ENCODE measurements around the gene KRT25. TPM values are rescaled to one million over a fixed set of nuclear protein-coding genes. Genes with fewer than 3 reads are reported as not detected.

The KRT25 gene
- total RNA-seq, 6 experiments from 2014 or later = not detected

DNA sequence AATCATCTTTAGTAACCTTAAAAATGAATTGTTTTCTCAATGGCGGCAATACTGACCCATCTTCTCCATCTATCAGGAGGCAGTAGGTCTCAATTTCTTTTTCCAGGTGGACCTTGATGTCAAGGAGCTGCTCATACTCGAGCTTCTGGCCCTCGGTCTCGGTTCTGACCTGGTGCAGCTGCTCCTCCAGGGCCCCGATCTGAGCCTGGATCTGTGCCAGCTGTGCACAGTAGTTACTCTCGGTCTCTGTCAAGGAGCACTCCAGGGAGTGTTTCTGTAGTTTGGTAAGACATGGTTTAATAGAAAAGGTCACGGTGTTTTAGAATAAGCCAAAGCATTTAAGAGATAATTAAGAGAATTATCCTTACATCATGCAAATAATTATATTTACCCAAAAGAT lies 22.3 kb upstream of the KRT25 start:
- Mint-ChIP-seq H3K27me3 (ENCODE audit: insufficient read depth) (peaks cover 33% of the 10 kb centered on the region), H3K27ac (no peak overlapping the region), H3K36me3 (ENCODE audit: low read depth) (no peaks in the 10 kb centered on the region), H3K4me3 (no peak overlapping the region), H3K9me3 (no peaks in the 10 kb centered on the region), H3K4me1 (ENCODE audit: low read depth) (no peaks in the 10 kb centered on the region)
- no peak for DNase-seq
- TF ChIP-seq, protein P1, sequence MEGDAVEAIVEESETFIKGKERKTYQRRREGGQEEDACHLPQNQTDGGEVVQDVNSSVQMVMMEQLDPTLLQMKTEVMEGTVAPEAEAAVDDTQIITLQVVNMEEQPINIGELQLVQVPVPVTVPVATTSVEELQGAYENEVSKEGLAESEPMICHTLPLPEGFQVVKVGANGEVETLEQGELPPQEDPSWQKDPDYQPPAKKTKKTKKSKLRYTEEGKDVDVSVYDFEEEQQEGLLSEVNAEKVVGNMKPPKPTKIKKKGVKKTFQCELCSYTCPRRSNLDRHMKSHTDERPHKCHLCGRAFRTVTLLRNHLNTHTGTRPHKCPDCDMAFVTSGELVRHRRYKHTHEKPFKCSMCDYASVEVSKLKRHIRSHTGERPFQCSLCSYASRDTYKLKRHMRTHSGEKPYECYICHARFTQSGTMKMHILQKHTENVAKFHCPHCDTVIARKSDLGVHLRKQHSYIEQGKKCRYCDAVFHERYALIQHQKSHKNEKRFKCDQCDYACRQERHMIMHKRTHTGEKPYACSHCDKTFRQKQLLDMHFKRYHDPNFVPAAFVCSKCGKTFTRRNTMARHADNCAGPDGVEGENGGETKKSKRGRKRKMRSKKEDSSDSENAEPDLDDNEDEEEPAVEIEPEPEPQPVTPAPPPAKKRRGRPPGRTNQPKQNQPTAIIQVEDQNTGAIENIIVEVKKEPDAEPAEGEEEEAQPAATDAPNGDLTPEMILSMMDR (IDR thresholded peaks at IDR 0.05) = no peak

DNA sequence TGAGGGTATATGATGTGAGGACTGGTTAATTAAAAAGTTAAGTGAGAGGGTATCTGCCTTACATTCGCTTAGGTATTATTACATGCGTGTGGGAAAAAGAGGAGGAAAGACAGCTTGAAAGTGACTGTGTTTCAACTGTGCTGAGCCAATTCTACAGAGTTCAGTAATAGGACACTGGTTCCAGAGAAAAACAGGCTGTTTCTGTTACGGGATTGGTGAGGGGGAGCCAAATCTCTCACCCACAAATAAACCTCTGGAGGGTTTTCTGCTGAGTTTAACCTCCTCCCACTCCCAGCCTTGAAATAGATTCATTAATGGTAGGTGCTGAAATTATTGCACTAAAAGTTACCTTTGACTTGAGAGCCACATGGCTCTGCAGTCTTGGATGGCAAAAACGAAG lies 20.8 kb upstream of the KRT25 start:
- H3K36me3 Mint-ChIP-seq (ENCODE audit: low read depth) = no peaks in the 10 kb centered on the region
- H3K9me3 Mint-ChIP-seq = no peaks in the 10 kb centered on the region
- H3K4me3 Mint-ChIP-seq = no peak overlapping the region
- peaks cover 29% of the 10 kb centered on the region for H3K27me3 Mint-ChIP-seq (ENCODE audit: insufficient read depth)
- TF ChIP-seq, protein P1 (IDR thresholded peaks at IDR 0.05) = no peak
- no peak for DNase-seq
- H3K4me1 Mint-ChIP-seq (ENCODE audit: low read depth) = no peaks in the 10 kb centered on the region
- H3K27ac Mint-ChIP-seq = no peak overlapping the region

DNA sequence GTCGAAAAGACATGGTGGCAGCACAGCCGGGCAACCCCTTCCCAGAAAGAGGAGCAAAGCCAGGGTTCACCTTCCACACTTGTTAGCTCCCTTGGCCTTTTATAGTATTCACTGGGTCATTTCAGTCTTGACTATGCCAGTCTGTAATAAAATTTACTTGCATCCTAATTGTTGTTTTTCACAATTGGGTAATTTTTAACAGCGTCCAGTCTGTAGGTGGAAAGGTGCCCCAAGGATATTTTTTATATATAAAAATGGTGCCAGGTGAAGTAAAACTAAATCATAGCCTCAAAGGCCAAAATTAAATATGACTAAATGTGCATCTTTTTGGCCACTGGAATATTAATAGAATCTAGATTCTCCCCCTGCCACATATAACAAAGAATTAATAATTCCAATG lies 17.0 kb upstream of the KRT25 start, which contains the start of gene KRT26:
TSS of gene KRT26 (minus strand) at position 101 of the 400 bp plus-strand sequence. CDS start at position 13, 88 bp downstream.
- H3K36me3 Mint-ChIP-seq (ENCODE audit: low read depth) = no peaks in the 10 kb centered on the region
- no peak for DNase-seq
- H3K27me3 Mint-ChIP-seq (ENCODE audit: insufficient read depth) = peaks cover 33% of the 10 kb centered on the region
- TF ChIP-seq, protein P1 (IDR thresholded peaks at IDR 0.05) = no peak
- no peaks in the 10 kb centered on the region for H3K4me1 Mint-ChIP-seq (ENCODE audit: low read depth)
- no peaks in the 10 kb centered on the region for H3K9me3 Mint-ChIP-seq
- H3K27ac Mint-ChIP-seq = no peak within 1 kb of the TSS
- no peak within 1 kb of the TSS for H3K4me3 Mint-ChIP-seq

DNA sequence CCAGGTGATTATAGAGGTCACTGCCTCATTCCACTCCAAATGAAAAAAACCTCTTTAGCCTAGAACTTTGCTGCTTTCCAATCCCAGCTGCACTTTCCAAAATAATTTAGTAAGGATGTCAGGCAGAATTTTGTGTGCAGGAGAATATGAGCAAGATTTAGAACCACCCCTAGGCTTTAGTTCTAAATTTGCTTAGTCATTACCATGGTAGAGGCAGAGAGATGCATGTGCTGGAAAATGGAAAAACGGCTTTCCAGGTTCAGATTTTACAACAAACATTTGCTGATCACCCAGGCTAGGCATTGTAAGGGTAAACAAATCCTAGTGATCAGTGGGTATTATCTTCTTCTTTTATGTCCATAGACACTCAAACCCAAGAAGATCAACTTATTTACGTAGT lies 10.5 kb upstream of the KRT25 start:
- peaks cover 30% of the 10 kb centered on the region for H3K9me3 Mint-ChIP-seq
- H3K4me1 Mint-ChIP-seq (ENCODE audit: low read depth) = no peaks in the 10 kb centered on the region
- H3K27ac Mint-ChIP-seq = no peak overlapping the region
- peaks cover 24% of the 10 kb centered on the region for H3K27me3 Mint-ChIP-seq (ENCODE audit: insufficient read depth)
- TF ChIP-seq, protein P1 (IDR thresholded peaks at IDR 0.05) = no peak
- DNase-seq = no peak
- peaks cover 4% of the 10 kb centered on the region; the same call in 1 of the 2 replicates for H3K36me3 Mint-ChIP-seq (ENCODE audit: low read depth)
- no peak overlapping the region for H3K4me3 Mint-ChIP-seq

DNA sequence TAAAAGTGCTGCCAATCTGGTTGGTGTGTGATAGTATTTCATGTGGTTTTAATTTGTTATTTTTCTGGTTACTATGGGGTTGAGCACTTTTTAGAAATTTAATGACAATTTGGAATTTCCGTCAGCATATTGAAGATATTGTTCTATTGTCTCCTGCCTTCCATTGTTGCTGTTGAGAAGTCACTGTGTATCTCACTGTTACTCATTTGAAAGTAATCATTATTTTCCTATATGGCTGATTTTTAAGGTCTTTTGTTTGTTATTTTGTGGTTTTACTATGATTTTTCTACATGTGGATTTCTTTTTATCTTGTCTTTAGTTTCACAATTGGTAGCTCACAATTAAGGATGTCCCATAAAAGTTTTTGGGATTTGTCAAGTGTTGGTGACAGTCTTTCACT lies 8.6 kb upstream of the KRT25 start:
- peaks cover 10% of the 10 kb centered on the region for H3K36me3 Mint-ChIP-seq (ENCODE audit: low read depth)
- H3K27ac Mint-ChIP-seq = no peak overlapping the region
- TF ChIP-seq, protein P1 (IDR thresholded peaks at IDR 0.05) = no peak
- peaks cover 13% of the 10 kb centered on the region for H3K27me3 Mint-ChIP-seq (ENCODE audit: insufficient read depth)
- no peak for DNase-seq
- H3K9me3 Mint-ChIP-seq = peaks cover 46% of the 10 kb centered on the region
- no peak overlapping the region for H3K4me3 Mint-ChIP-seq
- H3K4me1 Mint-ChIP-seq (ENCODE audit: low read depth) = no peaks in the 10 kb centered on the region

Measured in HFFc6 (cell line).